Liver (tissue), 9 donors: ENCODE data around the gene TMEM245. TPM values are rescaled to one million over a fixed set of nuclear protein-coding genes. Genes with fewer than 3 reads are reported as not detected.

Experiments
- DNase-seq: peaks from one replicate; pipeline ENCODE4 v3.0.0-alpha.2; 2017; ENCODE audit warnings: low spot score
- H3K27ac ChIP-seq, 2 donors: one replicate each; pipeline ENCODE4 v1.7.0; 2013; ENCODE audit warnings: inconsistent platforms in 2 of 2, low read length in 2 of 2, control low read depth in 1 of 2, low read depth in 1 of 2, mild to moderate bottlenecking in 1 of 2
- H3K27me3 ChIP-seq, 4 donors: one replicate each; pipeline versions ENCODE4 v1.6.1 to v1.7.0; 2013; ENCODE audit warnings: low read length in 3 of 4, inconsistent platforms in 1 of 4, mild to moderate bottlenecking in 1 of 4, moderate library complexity in 1 of 4; ENCODE audit not compliant: control insufficient read depth in 4 of 4, insufficient read depth in 4 of 4
- H3K36me3 ChIP-seq, 4 donors: one replicate each; pipeline versions ENCODE4 v1.6.1 to v1.7.0; 2013; ENCODE audit warnings: low read length in 3 of 4, mild to moderate bottlenecking in 3 of 4, low read depth in 1 of 4, moderate library complexity in 1 of 4; ENCODE audit not compliant: control insufficient read depth in 4 of 4, insufficient read depth in 3 of 4
- H3K4me1 ChIP-seq, 4 donors: one replicate each; pipeline versions ENCODE4 v1.6.1 to v1.7.0; 2013; ENCODE audit warnings: low read length in 3 of 4, mild to moderate bottlenecking in 3 of 4, moderate library complexity in 1 of 4; ENCODE audit not compliant: control insufficient read depth in 4 of 4, insufficient read depth in 4 of 4
- H3K4me3 ChIP-seq, 3 donors: one replicate each; pipeline versions ENCODE4 v1.6.1 to v1.7.0; 2013; ENCODE audit warnings: low read length in 3 of 3, control low read depth in 1 of 3, low read depth in 1 of 3, mild to moderate bottlenecking in 1 of 3
- H3K9ac ChIP-seq, 2 donors: one replicate each; pipeline ENCODE4 v1.7.0; 2013; ENCODE audit warnings: low read length in 2 of 2, mild to moderate bottlenecking in 2 of 2, moderate library complexity in 2 of 2, control low read depth in 1 of 2, low read depth in 1 of 2
- H3K9me3 ChIP-seq, 4 donors: one replicate each; pipeline versions ENCODE4 v1.6.1 to v1.7.0; 2013; ENCODE audit warnings: low read length in 3 of 4; ENCODE audit not compliant: control insufficient read depth in 4 of 4
- ATF3 ChIP-seq: IDR thresholded peaks from 2 replicates; pipeline ENCODE4 v1.6.1; 2016; ENCODE audit warnings: antibody characterized with exemption
- CTCF ChIP-seq: fragments of 150-350 bp; IDR thresholded peaks from 2 replicates; pipeline ENCODE4 v1.5.1; 2017; ENCODE audit warnings: improper control_type of control experiment, low read depth, low read length; ENCODE audit not compliant: missing input control
- EGR1 ChIP-seq, 2 donors: IDR thresholded peaks; 2 replicates each; pipeline ENCODE4 v1.6.1; 2016 to 2018; ENCODE audit warnings: antibody characterized with exemption in 2 of 2, low read depth in 2 of 2
- FOXA1 ChIP-seq: IDR thresholded peaks from 2 replicates; pipeline ENCODE4 v1.6.1; 2016; ENCODE audit warnings: antibody characterized with exemption
- FOXA2 ChIP-seq: IDR thresholded peaks from 2 replicates; pipeline ENCODE4 v1.6.1; 2016; ENCODE audit warnings: antibody characterized with exemption
- GABPA ChIP-seq, 2 donors: IDR thresholded peaks in 1 of 2; conservative IDR thresholded peaks in 1 of 2; 2 replicates each; pipeline ENCODE4 v1.6.1; 2016; ENCODE audit warnings: antibody characterized with exemption in 2 of 2, mild to moderate bottlenecking in 1 of 2, moderate library complexity in 1 of 2
- HNF4A ChIP-seq, 2 donors: conservative IDR thresholded peaks; 2 replicates each; pipeline ENCODE4 v1.6.1; 2016; ENCODE audit warnings: antibody characterized with exemption in 2 of 2, mild to moderate bottlenecking in 2 of 2
- HNF4G ChIP-seq: IDR thresholded peaks from 2 replicates; pipeline ENCODE4 v1.6.1; 2016; ENCODE audit warnings: antibody characterized with exemption
- JUND ChIP-seq, 2 donors: IDR thresholded peaks; 2 replicates each; pipeline ENCODE4 v1.6.1; 2016; ENCODE audit warnings: antibody characterized with exemption in 2 of 2
- MAX ChIP-seq: IDR thresholded peaks from 2 replicates; pipeline ENCODE4 v1.6.1; 2016; ENCODE audit warnings: antibody characterized with exemption
- NR2F2 ChIP-seq: IDR thresholded peaks from 2 replicates; pipeline ENCODE4 v1.6.1; 2016; ENCODE audit warnings: antibody characterized with exemption
- RAD21 ChIP-seq, 2 donors: IDR thresholded peaks; 2 replicates each; pipeline ENCODE4 v1.6.1; 2016; ENCODE audit warnings: antibody characterized with exemption in 2 of 2, mild to moderate bottlenecking in 2 of 2
- REST ChIP-seq: IDR thresholded peaks from 2 replicates; pipeline ENCODE4 v1.6.1; 2016; ENCODE audit warnings: antibody characterized with exemption, mild to moderate bottlenecking
- RXRA ChIP-seq, 2 donors: IDR thresholded peaks; 2 replicates each; pipeline ENCODE4 v1.6.1; 2017 to 2018; ENCODE audit warnings: antibody characterized with exemption in 2 of 2, mild to moderate bottlenecking in 1 of 2
- TAF1 ChIP-seq: conservative IDR thresholded peaks from 2 replicates; pipeline ENCODE4 v1.6.1; 2016; ENCODE audit warnings: antibody characterized with exemption, mild to moderate bottlenecking
- YY1 ChIP-seq: IDR thresholded peaks from 2 replicates; pipeline ENCODE4 v1.6.1; 2016; ENCODE audit warnings: antibody characterized with exemption, mild to moderate bottlenecking
- ZBTB33 ChIP-seq: IDR thresholded peaks from 2 replicates; pipeline ENCODE4 v1.6.1; 2016; ENCODE audit warnings: antibody characterized with exemption
- WGBS: extraction: QIAGEN DNeasy Blood & Tissue Kit; methylation state at CpG from one replicate; pipeline ENCODE4 v1.1.7; 2013; 5-methylcytosine and 5-hydroxymethylcytosine counted together
- polyA plus RNA-seq, 2 donors: library from polyadenylated mRNA; stranded (reverse) in 1 of 2; unstranded in 1 of 2; fragments of 200-250 nt in 1 of 2; fragments of >200 nt in 1 of 2; fragmentation: Nextera tagmentation in 1 of 2; extraction: Ambion mirVana in 1 of 2; gene quantifications; one replicate each; pipeline versions ENCODE4 v1.2.1 to v1.2.3, GENCODE V29; 2013 to 2015
- total RNA-seq, 2 donors: library from RNA; depleted of rRNA; stranded (reverse); fragments of >200 nt; gene quantifications; one replicate each; pipeline ENCODE4 v1.2.3, GENCODE V29; 2014
- donor health status: healthy.
- donor health status: healthy.
- donor health status: healthy.
- donor health status: healthy.
- donor health status: healthy.

TMEM245 gene
- total and polyA plus RNA-seq, 4 donors, result 13.7 to 75.3 (median 31.2) TPM

GRCh38 chr9:109166771-109167601, 47.2 kb upstream of the TMEM245 start, which contains the start of gene FRRS1L:
Gene FRRS1L, minus strand, starts transcription at chr9:109167249. Its CDS starts 111 bp downstream, at chr9:109167138.
- Histone ChIP-seq H3K4me1 (peaks cover 0 to 6% (median 3%) of the 10 kb centered on the region in 4 donors), H3K9ac (no peak within 1 kb of the TSS), H3K36me3 (no peaks in the 10 kb centered on the region), H3K27me3 (peaks cover 0 to 4% (median 2%) of the 10 kb centered on the region in 4 donors), H3K27ac (no peak within 1 kb of the TSS), H3K9me3 (no peaks in the 10 kb centered on the region), H3K4me3 (peak within 1 kb of the TSS in 1 of 3 donors; percentile 47)
- WGBS, result 13% methylated on average over 85 of the region's 86 CpGs
- no peak for DNase-seq
- no peak for TF ChIP-seq GABPA (IDR thresholded peaks at IDR 0.05 in 1 of 2, conservative IDR thresholded peaks at IDR 0.05 in 1 of 2)
- TF ChIP-seq MAX, result no peak
- TF ChIP-seq ATF3, result no peak
- no peak for TF ChIP-seq EGR1 (IDR thresholded peaks at IDR 0.05; ENCODE audit: low read depth in 2 of 2)
- TF ChIP-seq TAF1, result no peak
- no peak for TF ChIP-seq JUND (IDR thresholded peaks at IDR 0.05)
- no peak for TF ChIP-seq RXRA (IDR thresholded peaks at IDR 0.05)
- TF ChIP-seq FOXA1, result no peak
- TF ChIP-seq FOXA2, result no peak
- no peak for TF ChIP-seq YY1
- no peak for TF ChIP-seq NR2F2
- no peak for TF ChIP-seq ZBTB33
- no peak for TF ChIP-seq REST
- TF ChIP-seq CTCF, result no peak
- no peak for TF ChIP-seq HNF4G
- no peak for TF ChIP-seq RAD21 (IDR thresholded peaks at IDR 0.05)
- no peak for TF ChIP-seq HNF4A (conservative IDR thresholded peaks at IDR 0.05)
